Endothelial cell of umbilical vein (primary cell): ENCODE results near the gene KLHDC9.

Experiments used
- EZH2 ChIP-seq: IDR thresholded peaks from 2 replicates; pipeline ENCODE4 v1.6.1; 2012; ENCODE audit warnings: borderline replicate concordance, low read depth, mild to moderate bottlenecking, moderate library complexity, low read length, inconsistent platforms; ENCODE audit not compliant: severe bottlenecking
- FOS ChIP-seq: IDR thresholded peaks from 2 replicates; pipeline ENCODE4 v1.6.1; 2011; ENCODE audit warnings: mild to moderate bottlenecking, low read length, moderate library complexity, borderline replicate concordance; ENCODE audit not compliant: insufficient read depth
- GATA2 ChIP-seq: IDR thresholded peaks from 2 replicates; pipeline ENCODE4 v1.7.0; 2011; ENCODE audit warnings: low read depth, mild to moderate bottlenecking, moderate library complexity, mixed read lengths, low read length; ENCODE audit not compliant: insufficient read length, insufficient read depth
- JUN ChIP-seq: IDR thresholded peaks from 2 replicates; pipeline ENCODE4 v1.6.1; 2011; ENCODE audit warnings: borderline replicate concordance, low read depth; ENCODE audit not compliant: insufficient read length, insufficient read depth
- MYC ChIP-seq: IDR thresholded peaks from one replicate; pipeline ENCODE4 v1.6.1; 2011; ENCODE audit warnings: mild to moderate bottlenecking, low read depth, low read length
- POLR2A ChIP-seq: IDR thresholded peaks from 2 replicates; pipeline ENCODE4 v1.6.1; 2012; ENCODE audit warnings: low read depth, mild to moderate bottlenecking, control low read depth, low read length
- POLR2AphosphoS5 ChIP-seq: IDR thresholded peaks from 2 replicates; pipeline ENCODE4 v1.6.1; 2012; ENCODE audit warnings: low read depth, mild to moderate bottlenecking, control low read depth, low read length, moderate library complexity; ENCODE audit not compliant: insufficient read depth
- TF ChIP-seq, protein P1 (sequence below), 2 donors: IDR thresholded peaks; 1 replicate in 1 of 2; 2 replicates in 1 of 2; pipeline ENCODE4 v1.5.1; 2011; ENCODE audit warnings: low read length in 2 of 2, mild to moderate bottlenecking in 2 of 2, moderate library complexity in 2 of 2, control low read depth in 1 of 2, inconsistent platforms in 1 of 2, low read depth in 1 of 2; ENCODE audit not compliant: insufficient read depth in 1 of 2; ENCODE audit errors: extremely low read depth in 1 of 2
- TF ChIP-seq, protein P2 (sequence below): IDR thresholded peaks from 2 replicates; pipeline ENCODE4 v1.6.1; 2011; ENCODE audit not compliant: insufficient read depth, insufficient read length

DNA sequence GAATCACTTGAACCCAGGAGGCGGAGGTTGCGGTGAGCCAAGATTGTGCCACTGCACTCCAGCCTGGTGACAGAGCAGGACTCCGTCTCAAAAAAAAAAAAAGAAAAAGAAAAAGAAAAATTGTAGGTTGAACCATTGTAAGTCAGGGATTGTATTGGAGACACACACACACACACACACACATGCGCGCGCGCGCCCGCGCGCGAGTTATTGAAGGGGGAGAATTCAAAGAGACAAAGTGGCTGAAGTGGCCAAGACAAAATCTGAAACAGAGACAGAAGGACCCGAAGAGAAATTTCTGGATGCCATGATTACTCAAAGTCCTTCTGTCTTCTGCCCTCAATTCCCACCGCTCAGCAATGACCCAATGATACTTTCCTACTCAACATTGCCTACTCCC lies 3.7 kb upstream of the KLHDC9 start:
- TF ChIP-seq POLR2A (no peak), EZH2 (no peak), POLR2AphosphoS5 (no peak), MYC (no peak), FOS (no peak), JUN (no peak), GATA2 (no peak)
- TF ChIP-seq, protein P1, sequence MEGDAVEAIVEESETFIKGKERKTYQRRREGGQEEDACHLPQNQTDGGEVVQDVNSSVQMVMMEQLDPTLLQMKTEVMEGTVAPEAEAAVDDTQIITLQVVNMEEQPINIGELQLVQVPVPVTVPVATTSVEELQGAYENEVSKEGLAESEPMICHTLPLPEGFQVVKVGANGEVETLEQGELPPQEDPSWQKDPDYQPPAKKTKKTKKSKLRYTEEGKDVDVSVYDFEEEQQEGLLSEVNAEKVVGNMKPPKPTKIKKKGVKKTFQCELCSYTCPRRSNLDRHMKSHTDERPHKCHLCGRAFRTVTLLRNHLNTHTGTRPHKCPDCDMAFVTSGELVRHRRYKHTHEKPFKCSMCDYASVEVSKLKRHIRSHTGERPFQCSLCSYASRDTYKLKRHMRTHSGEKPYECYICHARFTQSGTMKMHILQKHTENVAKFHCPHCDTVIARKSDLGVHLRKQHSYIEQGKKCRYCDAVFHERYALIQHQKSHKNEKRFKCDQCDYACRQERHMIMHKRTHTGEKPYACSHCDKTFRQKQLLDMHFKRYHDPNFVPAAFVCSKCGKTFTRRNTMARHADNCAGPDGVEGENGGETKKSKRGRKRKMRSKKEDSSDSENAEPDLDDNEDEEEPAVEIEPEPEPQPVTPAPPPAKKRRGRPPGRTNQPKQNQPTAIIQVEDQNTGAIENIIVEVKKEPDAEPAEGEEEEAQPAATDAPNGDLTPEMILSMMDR (IDR thresholded peaks at IDR 0.05; ENCODE audit: extremely low read depth in 1 of 2, insufficient read depth in 1 of 2, low read depth in 1 of 2, low read length in 2 of 2) = no peak
- TF ChIP-seq, protein P2, sequence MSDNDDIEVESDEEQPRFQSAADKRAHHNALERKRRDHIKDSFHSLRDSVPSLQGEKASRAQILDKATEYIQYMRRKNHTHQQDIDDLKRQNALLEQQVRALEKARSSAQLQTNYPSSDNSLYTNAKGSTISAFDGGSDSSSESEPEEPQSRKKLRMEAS = no peak
